ENCODE data around the gene BRWD1.

BRWD1 gene

DNA sequence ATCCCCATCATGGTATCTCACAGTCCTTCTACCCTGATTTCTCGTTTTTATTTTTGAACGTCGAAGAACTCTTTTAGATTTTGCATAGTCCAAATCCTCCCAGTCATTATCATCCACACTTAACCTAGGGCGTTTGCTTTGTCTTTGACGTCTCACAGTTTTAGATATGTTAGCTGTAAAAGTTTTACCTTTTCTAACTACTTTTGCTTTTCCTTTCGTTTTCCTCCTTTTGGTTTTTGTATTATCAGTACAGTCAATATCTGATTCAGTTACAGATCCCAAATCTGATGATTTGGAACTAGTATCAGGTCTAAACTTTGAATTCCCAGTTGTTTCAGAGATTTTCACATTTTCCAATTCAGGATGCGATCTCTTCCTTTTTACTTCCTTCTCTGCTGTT is 117.1 kb downstream of the BRWD1 start:
- no peak for DNase-seq

DNA sequence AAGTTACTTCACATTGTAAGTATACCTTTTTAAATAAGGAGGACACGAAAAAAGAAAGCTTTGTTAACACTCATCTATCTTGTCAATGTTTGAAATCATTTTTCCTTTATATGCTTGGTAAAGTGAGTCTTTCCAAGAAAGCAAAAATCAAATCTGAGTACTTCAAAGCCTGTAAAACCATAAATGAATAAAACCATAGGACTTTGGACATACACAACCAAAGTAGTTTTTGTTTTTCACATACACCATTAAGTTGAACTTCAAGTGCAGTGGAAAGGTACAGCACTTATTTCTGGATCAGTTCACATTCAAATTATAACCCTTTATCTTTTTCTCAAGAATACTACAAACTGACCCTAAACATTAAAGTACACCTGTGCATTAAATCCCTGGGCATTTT is 120.1 kb downstream of the BRWD1 start:
- DNase-seq: no peak

DNA sequence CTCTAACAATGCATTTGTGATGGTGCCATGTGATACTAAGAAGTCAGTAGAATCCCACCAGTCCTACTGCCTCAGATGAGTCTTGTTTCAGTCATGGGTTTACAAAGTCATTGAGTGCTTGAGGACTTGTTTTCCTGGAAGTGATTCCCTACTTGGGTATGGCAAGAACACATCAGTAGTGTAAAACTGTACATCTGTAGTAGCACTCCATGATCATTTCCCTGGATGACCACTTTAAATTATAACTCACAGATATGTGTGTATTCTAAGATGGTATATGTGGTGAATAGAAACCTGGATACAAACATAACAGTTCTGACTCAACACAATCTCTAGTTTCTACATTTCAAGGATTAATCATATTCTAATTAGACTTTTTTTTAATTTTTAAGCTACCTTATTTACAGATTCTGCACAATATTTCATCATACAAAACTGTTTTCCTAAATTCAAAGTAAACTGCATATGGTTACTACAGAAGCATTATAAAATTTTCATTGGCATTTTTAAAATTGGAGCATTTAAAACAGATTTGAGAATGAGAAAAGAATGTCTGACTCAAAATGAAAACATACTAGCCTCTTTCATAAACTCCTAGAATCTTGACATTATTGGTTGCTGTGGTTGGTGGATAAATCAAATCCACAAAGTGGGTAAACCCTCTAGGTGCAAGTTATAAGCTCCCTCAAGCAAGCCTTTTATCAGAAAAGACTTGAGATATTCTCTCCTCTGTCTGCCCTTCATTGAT is 123.4 kb downstream of the BRWD1 start:
- no peak for DNase-seq

DNA sequence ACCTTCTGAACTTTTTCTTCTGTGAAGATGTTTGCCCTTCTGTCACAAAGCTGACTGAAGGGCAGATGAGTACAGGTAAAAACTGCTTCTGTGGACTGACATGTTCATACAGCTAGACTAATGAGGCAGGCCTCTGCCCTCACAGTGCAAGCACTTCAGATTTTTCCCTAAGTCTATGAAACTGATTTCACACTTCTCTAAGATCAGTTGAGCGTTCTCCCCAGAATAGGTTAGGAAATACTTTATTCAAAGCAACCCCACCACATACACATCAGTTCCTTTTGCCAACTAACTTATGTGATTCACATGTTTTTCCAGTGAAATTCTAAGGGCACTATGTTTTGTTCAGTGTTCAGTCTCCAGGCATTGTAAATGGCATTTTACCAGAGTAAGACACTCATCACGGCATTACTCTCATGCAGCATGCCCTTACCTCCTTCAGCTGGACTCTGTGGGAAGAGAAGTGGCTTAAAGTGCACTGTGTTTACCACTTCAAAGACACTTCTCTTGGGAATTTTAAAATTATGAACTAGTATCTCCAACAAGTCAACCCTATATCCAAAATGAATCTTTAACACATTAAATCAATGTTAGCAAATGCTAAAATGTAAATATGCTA is 124.8 kb downstream of the BRWD1 start:
- no peak for DNase-seq

DNA sequence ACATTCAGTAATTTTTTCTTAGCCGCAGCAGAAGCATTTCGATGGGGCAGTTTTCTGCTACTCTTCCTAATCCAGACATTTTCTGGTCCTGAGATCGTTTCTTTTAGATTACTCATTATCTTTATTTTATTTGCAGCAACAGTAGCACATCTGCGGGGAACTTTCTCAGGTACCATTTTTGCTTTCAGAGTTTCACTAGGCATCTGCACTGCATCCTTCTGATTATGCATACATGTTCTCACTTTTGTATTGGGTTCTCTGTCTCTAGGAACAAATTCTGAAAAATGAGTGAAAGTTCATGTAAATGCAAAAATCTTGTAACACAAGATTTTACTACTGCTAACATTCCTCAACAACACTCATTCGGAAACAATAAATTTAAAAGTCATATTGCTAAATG is 126.3 kb downstream of the BRWD1 start:
- no peak for DNase-seq

DNA sequence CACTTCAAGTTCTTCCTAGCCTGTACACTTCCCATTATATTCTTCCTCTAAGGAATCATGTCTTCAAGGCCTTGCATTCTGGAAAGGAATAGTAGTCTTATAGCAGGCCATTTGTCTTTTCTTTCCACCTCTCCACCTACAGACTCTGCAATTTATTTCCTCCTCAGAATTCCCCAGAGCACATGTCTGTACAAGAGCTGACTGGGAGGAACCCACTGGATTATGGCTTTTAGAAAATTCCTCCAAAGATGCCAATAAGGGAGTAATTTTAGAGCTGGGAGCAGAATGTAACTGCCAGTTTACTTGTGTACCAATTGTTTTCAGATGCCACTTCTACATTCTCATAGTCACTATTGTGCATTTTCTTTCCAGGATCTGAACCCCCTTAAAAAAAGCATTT is 126.8 kb downstream of the BRWD1 start:
- DNase-seq: no peak

DNA sequence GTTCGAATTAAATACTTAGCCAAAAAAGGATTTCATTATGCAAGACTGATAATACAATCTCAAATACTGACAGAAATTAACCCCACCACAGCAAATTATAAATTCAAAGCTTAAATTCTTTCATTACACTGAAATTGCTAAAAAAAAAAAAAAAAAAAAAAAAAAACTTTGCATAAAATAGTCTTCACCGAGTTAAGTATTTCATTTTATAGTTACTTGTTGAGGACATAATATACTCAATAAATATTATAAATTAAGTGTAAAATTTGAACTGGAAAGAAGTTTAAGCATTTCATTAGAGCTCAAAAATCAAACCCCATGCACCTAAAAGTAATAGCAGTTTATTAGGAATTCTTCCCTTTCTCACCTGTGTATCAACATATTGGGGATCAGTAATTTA is 128.3 kb downstream of the BRWD1 start:
- no peak for DNase-seq

DNA sequence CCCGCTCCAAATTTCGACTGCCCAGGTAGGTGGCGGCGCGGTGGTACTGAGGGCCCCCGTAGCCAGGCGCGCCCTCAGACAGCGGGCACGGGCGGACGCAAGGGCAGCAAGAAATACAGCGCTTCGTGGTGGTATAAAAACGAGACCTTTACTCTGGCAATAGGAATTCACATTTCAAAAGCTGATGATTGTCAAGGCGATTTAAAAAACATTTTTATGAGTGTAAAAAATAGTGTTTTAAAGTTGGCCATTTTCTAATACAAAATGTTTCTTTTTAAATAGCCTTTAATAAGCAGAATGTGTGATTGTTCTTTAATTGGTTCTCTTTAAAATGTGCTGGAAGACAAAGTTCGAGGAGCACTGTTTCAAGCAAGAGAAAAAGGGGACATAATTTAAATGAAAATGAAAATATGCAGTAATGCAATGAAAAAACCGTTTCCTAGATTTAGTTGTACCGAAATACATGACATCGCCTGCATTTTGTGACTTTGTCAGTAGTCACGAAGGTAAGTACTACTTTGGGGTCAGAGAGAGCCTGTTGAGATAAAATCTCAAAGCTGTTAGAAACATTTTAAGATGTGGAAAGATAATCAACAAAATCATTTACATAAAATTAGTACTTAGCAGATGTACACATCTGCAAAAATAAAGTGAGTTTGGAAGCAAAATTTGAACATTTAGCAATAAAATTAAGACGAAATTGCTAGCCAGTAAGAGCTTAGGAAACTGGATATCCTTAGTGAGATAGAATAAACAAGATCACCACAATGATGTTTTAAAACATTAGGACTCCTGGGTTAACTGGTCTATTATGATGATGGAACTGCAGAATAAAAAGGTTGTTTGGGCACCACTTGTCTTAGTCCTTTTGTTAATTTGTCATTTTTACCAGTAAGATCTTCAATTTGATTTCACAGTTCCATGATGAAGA is 129.1 kb downstream of the BRWD1 start:
- no peak for DNase-seq

DNA sequence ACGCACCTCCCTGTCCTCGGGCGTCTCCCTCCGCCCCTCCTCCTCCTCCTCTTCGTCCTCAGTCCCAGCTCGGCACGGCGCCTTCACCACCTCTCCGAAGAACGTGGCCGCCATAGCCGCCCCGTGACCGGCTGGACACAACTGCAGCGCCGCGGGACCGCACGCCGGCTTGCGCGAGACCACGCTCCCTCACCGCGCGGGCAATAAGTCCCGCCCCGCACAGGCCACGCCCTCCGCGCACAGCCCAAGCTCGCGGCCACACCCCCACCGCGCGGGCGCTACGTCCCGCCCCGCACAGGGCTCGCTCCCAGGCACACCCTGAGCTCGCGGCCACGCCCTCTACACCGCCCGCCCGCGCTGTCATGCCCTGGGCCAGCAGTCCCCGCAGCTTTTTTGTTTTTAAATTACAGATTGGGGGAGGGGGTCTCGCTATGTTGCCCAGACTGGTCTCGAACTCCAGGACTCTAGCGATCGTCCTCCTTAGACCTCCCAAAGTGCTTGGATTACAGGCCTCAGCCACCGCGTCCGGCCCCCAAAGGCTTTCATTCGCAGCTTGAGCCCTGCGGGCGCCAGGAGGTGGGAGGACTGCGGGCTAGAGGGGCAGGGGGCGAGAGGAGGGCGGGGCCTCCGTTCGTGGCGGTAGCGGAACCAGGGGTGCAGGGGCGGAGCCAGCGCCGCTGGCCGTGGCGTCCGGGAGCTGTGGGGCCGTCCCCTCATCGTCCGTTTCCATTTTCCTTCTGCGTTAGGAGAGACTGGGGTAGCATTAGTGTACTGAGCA is 130.0 kb downstream of the BRWD1 start, which contains the start of gene PSMG1:
Gene PSMG1 (minus strand): TSS at position 180 of the 778 bp plus-strand sequence. CDS start 66 bp downstream, at position 114.
- peak; percentile 96 for DNase-seq

DNA sequence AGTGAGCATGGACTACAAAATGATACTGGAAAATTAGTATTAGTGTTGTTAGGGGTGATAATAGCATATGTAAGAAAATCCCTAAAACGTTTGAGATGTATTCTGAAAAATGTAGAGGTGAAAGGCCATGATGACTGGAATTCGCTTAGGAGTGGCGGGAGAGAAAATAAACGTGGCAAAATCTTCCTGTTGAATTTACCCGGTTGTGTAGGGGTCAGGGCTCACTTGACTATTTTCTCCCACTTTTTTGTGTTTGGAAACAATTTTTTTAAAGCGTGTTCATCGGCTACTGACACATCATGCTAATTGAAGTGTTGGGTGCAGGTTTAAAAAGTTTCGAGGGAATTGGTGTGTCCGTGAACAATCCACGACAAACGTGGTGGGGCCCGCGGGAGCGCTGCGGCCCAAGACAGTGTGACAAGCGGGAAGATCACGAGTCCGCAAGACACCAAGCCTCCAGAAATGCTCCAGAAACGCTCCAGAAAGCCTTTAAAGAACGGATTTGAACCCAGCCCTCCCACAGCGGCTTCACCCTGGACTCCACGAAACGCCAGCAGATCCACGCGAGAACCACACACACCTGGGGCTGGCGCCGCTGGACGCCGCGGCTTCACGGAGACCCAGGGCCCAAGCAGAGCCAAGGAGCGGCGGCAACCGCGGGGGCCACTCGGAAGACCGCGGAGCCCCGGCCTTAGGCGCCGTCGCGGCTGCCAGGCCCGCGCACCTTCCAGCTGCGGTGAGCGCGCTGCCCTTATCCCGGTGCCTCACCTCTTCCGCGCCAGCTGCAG is 130.8 kb downstream of the BRWD1 start:
- DNase-seq: no peak

DNA sequence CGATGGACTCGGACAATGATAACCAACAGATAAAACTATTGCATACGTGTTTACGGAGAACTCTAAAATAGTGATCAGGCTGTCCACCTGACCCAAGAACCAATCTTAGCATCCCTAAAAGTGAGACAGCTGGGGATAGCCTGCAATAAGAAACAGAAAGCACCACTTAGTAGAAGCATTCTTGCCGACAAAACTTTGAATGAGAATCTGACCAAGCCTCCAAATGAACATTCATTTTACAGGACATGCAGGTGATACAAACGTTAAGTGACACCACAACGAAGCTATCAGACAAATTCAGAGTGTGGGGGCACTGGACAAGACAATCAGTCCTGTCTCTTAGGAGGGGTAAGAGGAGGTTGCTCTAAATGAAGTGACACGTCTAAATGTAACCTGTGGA is 131.4 kb downstream of the BRWD1 start:
- DNase-seq: no peak

DNA sequence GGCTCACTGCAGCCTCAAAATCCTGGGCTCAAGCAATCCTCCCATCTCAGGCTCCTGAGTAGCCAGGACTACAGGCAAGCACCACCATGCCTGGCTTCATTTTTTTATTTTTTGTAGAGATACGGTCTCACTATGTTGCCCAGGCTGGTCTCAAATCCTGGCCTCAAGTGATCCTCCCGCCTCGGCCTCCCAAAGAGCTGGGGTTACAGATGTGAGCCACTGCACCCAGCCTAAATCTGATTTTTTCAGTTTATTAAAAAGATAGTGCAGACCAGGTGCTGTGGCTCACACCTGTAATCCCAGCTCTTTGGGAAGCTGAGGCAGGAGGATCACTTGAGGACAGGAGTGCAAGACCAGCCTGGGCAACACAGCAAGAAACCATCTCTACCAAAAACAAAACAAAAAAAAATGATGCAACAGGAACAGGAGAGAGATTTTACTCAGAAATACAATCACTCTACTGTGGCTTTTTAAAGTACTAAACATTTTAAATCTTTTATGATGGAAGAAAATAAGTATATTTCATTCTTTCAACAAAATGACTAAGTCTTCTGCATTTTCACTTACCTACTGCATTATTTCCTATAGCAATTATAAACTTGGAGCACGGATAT is 132.1 kb downstream of the BRWD1 start:
- no peak for DNase-seq

DNA sequence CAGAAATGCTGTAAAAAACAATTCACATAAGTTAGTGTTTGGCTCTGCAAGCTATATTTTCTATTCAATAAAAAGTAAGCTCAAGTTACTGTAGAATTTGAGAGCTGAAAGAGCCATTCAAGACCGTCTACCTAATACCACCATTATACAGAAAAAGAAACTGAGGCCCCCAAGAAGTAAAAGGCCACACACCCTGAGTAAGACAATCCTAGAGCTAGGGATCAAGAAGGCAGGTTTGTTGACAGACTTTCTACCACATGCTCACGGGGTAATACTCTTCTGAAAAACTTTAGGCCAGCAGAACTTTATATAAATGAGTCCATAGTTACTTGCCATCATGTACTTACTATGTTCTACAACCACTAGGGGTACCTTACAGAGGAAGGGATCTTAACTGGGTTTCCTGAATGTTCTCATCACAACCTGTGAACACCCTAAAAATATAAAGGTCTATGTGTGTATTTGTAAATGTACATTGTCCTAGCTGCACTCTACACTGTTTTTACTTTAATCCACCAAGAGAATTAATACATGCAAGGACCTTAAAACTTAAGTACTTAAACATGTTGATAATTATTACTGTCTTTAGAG is 132.9 kb downstream of the BRWD1 start:
- DNase-seq: no peak

DNA sequence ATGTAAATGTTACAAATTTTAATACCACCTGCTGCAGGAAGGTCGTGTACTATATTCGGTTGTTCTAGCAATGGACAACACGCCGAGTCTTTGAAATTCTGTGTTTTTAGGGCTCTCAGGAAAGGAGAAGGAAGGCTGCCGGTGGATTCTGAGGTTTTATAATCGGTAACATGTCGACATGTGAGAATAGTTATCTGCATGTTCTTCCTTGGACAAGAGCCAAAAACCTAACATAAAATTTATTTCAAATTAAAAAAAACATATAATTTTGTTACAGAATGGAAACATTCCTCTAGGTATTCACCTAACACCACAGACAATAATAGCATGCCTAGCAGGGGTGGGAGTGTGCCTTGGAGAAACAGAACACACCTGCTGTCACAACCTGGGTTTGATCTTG is 135.0 kb downstream of the BRWD1 start:
- no peak for DNase-seq

DNA sequence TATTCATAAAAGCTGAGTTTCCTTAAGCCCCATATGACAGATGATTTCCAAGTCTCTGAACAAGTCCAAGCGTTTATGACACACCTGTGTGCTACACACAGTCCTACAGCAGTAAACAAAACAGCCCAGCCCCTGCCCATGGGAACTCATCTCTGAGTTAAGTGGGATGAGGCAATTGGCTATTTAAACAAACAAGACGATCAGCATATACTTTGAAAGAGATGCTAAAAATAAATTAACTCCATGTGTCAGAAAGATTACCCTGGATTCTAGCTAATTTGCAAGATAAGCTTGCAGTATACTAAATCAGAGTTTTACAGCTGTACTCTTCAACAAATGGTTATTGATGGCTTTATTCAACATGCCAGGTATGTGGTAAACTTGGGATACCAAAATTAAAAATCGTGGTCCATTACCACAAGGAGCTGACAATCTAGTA is 137.1 kb downstream of the BRWD1 start:
- DNase-seq: no peak

DNA sequence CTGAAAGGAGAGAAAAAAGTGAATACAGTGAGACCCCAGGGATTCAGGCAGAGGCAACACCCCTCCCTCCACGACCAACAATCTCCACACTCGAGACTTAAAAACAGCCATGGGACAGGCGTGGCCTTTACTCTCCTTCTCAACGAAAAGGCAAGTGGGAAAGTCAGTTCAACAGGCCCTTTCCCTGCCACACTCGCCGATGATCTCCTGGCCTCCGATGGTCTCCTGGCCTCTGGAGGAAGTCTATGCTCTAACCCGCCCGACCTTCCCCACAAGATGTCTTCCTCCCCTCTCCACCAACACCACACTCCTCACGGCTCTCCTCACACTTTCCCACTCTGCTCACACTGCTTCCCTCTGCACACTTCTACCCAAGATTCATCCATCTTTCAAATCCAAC is 137.8 kb downstream of the BRWD1 start:
- no peak for DNase-seq

DNA sequence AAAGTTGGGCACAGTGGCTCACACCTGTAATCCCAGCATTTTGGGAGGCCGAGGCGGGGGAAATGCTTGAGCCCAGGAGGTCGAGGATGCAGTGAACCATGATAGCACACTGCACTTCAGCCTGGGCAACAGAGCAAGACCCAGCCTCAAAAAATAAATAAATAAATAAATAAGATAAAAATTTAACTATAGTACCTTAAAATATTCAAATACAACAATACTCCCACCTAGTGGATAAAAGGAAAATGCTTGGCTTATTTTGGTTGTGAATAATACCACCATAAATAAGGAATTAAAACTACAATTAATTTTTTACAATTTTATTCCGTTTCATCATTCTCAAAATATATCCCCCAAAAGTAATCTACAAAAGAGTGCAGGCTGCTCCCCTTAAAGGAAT is 138.3 kb downstream of the BRWD1 start:
- DNase-seq: no peak

DNA sequence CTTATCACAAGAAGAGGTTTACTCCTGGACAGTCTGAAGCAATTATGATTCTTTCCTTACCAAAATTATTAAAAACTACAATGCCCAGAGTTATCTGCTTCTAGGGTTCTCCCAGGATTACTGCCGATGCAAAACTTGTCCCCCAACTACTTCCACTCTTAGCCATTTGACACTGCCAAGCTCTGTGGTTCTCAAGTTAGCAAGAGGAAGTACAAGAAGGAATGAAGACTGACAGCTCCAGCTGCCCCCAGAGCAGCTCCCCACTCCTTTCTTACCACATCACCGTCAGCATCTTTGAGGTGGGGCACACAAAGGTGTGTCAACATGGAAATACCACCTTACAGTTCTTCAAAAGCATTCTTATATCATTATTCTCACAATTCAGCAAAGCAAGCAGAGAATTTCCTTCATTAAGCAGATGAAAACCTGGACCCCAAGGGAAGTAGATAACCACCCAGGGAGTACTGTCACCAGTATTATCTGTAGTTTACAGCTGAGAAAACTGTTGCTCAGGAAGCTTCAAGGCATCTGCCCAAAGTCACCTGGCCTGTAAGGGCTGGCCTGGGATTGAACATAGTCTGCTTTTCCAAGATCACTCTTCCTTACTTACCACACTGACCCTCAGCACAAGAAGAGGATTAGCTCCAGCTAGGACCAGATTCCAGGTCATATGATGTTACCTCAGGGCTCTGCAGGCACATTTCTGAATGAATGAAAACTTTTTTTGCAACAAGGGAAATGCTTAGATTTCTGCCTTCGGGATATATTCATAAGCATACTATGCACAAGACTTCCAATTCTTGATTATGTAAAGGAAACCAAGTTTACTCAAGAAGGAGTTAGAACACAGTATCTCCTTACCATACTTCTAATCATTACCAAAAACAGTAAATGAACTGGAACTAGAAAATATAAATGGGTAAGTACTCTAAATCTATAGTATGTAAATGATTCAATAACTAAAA is 139.4 kb downstream of the BRWD1 start:
- DNase-seq: no peak

DNA sequence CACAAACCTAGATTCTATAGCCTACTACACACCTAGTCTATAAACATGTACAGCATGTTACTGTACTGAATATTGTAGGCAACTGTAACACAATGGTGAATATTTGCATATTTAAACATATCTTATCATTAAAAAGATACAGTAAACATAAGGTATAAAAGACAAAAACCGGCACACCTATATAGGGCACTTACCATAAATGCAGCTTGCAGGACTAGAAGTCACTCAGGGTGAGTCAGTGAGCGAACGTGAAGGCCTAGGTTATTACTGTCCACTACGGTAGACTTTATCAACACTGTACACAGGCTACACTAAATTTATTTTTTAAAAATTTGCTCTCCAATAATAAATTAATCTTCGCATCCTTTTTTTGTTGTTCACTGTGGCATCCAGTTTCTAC is 143.5 kb downstream of the BRWD1 start:
- DNase-seq: no peak

DNA sequence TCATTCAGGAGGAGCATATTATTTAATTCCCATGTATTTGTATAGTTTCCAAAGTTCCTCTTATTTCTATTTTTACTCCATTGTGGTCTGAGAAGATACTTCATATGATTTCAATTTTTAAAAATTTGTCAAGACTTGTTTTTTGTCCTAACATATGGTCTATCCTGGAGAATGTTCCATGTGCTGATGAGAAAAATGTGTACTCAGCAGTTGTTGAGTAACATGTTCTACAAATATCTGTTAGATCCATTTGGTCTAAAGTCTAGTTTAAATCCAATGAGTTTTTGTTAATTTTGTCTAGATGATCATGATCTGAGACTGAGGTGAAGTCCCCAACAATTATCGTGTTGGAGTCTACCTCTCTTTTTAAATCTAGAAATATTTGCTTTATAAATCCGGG is 144.6 kb downstream of the BRWD1 start:
- DNase-seq: no peak
